GM19452 (cell line): Measurements from ENCODE around the gene SFSWAP.
"Not testable (repeated sequence)": the region's sequence is repeated elsewhere in the genome, so short reads cannot be mapped to it uniquely, and the experiment has no call there.

ENCODE experiments used
- ATAC-seq: cut with Tn5 transposase; IDR thresholded peaks from one replicate; pipeline ENCODE4 v1.9.1; 2021; ENCODE audit not compliant: unreplicated experiment

The SFSWAP gene

DNA sequence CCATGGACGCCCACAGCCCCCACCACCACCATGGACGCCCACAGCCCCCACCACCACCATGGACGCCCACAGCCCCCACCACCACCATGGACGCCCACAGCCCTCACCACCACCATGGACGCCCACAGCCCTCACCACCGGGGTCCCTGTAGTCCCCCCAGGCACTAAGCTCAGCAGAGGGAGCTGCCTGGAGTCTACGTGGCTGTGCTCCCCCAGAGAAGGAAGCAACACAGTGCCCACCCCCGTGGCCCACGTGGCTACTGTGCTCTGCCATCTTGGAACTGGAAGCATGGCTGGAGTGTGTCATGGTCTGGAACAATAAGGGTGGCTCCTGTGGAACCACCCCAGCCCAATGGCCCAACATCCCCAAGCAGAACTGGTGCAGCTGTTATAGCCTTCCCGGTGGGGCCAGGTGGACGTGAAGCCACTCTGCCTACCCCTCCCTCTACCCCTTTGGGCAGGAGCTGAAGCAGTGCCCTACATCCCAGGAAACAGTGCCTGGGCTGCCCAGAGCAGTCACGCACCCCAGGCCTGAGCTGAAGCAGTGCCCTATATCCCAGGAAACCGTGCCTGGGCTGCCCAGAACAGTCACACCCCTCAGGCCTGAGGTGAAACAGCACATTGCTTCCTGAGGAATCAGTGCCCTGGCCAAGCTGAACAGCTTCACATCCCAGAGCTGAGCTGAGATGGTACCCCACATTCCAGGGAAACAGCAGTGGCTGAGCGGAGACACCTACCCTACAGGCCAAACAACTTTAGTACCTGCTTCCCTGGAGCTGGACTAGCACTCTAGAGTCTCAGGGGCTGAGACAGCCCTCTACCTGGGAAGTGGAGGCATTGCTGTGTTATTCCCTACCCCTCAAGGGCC lies 9.0 kb upstream of the SFSWAP start:
- ATAC-seq, result no peak

DNA sequence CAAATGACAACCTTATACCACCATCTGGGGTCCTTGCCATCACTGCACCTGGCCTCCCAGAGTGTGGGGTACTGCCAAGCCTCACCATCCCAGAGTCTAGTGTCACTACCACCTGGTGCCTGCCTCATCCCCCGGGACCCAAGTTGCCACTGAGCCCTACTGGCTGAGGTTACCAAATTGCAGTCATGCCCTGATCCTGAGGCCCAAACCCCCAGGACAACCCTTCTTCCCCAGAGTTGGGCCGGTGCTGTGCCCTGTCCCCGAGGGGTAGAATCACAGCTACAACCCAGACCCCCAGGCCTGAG lies 8.4 kb upstream of the SFSWAP start:
- no peak for ATAC-seq

DNA sequence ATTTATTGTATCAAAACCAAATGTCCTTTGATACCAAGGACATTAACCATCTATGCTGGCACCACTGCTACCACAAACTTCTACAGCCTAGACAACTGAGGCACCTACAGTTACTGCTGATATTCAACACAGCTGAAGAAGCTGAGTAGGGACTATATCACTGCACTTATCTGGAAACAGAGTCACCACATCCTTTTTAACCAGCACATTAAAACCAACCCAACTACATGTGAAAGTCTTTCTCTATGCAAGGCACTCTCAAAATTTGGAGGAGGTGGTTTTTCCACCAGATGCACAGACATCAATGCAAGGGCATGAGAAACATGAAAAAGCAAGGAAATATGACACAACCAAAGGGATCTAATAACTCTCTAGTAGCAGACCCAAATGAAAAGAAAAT lies 7.7 kb upstream of the SFSWAP start:
- ATAC-seq, result no peak

DNA sequence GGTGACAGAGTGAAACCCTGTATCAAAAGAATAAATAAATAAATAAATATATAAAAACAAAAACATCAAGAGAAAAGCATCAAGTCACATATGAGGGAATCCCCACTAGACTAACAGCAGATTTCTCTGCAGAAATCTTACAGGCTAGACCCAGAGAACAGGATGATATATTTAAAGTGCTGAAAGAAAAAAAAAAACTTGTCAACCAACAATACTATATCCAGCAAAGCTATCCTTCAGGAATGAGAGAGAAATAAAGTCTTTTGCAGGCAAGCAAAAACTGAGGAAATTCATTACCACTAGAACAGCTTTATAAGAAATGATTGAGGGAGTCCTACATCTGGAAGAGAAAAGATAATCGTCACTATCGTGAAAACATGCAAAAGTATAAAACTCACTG lies 6.4 kb upstream of the SFSWAP start:
- no peak for ATAC-seq

DNA sequence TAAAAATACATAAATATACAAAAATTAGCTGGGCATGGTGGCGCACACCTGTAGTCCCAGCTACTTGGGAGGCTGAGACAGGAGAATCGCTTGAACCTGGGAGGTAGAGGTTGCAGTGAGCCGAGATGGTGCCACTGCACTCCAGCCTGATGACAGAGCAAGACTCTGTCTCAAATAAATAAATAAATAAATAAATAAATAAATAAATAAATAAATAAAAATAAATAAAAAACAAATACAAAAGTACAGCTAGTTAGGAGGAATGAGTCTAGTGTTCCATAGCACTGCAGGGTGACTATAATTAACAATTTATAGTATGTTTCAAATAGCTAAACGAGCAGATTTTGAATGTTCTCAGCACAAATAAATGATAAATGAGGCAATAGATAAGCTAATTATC lies 4.2 kb upstream of the SFSWAP start:
- not testable (repeated sequence) for ATAC-seq

DNA sequence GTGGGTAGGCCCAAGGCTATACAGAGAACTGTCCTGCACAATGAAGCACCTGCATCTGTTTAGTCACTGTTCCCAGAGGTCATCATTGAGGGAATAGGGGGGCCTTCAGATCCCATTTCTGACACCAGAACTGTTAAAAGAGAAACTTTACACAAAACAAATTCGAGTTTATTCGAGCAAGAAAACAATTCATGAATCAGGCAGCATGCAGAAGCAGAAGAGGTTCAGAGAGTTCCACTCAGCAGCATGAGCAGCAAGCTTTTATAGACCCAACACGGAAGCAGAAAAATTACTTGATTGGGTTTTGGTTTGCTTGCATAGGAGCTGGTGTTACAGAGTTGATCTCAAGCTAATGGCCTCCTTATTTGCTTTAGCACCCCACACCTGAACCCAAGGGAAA lies 1.7 kb upstream of the SFSWAP start:
- ATAC-seq, result no peak

DNA sequence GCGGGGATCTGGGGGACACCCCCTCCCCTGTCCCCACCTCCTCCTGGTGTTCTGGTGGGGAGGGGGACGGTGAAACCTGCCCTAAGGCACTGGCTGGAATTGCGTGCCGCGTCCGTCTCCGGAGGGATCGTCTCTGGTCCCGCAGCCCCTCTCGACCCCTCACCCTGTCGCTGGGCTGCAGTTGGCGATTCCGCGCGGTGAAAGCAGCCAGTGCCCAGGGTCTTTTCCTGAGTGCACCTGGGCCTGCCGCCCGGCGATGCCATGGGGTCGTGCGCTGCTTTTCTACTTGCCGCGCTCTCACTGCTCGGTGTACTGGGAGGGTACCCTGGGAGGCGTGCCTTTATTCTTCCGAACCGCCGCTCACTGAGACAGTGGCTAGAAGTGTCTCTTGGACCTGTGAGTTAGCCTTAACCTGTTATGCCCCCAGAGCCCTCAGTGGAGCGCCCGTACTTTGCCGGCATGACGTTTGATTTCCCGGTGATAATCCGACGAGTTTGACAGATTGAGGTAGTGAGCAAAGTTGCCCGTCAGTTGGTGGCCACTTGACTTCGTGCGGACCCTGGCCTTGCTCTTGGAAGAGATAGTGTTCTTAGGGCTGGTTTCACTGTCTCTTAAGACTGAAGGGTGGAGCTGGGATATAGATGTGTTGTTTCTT lies 788 bp downstream of the SFSWAP start:
- no peak for ATAC-seq

DNA sequence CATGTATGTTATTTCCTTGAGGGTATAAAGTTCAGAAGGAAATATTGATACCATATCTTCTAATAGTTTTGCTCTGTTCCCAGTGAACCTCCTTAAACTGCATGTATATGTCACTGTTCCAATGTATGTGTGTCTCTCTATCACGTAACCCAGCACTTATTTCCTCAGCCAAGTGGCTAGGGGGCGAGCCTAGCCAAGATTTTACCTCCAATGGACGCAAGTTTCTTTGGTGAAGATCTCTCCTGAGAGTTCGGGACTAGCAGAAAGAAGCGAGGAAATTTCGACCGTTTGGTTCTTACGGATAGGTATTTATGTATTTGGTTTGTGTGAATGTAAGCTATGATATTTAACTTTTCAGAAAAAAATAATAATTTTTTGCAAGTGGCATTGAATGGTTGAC lies 2.5 kb downstream of the SFSWAP start:
- no peak for ATAC-seq

DNA sequence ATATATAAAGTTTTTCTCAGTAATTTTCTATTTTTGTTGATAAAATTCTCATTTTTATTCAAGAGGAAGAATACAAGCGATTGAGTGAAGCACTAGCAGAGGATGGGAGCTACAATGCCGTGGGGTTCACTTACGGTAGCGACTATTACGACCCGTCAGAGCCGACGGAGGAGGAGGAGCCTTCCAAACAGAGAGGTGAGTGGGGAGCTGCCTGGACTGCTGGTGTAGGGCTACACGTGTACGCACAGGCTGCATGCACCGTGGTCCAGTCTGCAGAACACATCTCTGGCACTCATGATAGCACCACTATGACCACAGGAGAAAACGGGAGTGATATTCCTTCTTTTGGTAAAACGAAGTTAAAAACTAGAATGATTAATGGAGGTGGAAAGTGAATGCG lies 3.9 kb downstream of the SFSWAP start:
- ATAC-seq, result no peak

DNA sequence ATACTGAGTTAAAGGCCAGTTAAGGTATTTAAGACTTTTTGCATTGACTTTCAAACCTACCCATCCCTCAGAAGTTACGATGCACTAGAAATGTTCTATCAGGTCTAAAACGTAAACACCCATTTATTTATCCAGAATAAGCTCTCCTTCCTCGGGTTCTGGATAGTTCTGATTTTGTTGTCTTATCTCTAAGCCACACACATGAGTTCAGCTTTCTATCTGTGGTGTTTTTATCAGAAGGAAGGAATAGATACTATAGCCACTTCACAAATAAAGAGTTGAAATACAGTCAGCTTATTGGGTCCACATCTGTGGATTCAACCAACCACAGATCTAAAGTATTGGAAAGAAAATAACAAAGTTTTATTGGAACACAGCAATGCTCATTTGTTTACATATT lies 5.4 kb downstream of the SFSWAP start:
- ATAC-seq, result no peak

DNA sequence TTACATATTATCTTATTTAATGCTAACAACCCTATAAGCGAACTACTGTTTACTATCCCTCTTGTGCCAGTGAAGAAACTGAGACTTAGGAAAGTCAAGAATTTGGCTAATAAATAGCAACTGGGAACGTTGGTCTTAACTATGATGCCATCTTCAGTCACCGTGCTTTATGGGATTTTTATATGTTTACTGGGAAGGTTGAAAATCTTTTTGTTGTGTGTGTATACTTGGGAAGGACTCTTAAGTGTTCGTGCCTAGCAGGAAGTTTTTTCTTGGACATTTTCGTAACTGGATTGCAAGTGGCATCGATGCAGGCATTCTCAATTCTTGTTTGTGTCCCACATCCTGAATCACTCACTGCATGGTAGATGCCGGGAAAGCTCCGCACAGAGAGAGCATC lies 9.4 kb downstream of the SFSWAP start:
- no peak for ATAC-seq

DNA sequence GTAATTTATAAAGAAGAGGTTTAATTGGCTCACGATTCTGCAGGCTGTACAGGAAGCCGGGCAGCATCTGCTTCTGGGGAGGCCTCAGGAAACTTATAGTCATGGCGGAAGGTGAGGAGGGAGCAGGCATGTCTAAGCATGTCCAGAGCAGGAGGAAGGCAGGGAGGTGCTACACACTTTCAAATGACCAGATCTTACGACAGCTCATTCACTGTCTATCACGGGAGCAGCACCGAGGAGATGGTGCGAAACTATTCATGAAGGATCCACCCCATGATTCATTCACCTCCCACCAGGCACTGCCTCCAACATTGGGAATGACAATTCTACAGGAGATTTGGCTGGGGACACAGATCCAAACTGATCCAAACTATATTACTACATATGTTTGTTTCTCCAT lies 10.0 kb downstream of the SFSWAP start:
- ATAC-seq, result no peak

DNA sequence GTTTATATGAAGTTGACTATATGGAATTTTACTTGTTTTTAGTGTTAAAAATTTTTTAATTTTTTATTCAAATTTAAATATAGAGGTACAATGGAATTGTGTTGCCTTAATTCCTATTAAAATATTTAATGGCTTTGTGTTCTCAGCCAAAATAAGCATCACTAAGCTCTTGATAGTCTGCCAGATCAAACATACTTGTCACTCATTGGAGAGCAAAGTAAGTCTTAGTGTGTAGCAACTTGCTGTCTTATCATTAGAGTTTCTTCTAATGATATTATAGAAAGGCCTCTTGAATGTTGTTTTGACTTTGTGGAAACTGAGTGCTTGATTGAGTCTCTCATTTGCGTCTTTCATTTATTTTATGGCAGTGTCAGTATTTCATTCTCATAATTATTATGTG lies 10.7 kb downstream of the SFSWAP start:
- no peak for ATAC-seq

DNA sequence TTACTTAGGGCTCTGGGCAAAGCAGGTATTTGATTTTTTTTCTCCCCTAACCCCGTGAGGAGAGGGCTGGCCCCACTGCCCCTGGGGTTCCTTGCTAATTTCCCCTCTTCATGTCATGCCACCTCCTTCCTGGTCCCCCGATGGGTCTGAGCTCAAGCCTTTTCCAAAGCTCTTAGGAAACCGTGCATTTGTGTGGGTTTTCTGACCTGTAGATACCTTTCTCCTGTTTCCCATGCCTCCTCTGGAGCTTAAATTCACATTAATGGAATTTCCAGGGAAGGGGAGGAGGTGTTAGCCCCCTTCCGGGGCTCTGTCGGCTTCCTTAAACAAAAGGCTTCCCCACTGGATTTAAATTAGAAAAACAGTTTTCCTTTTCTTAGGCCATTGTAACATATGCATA lies 12.6 kb downstream of the SFSWAP start:
- ATAC-seq, result no peak

DNA sequence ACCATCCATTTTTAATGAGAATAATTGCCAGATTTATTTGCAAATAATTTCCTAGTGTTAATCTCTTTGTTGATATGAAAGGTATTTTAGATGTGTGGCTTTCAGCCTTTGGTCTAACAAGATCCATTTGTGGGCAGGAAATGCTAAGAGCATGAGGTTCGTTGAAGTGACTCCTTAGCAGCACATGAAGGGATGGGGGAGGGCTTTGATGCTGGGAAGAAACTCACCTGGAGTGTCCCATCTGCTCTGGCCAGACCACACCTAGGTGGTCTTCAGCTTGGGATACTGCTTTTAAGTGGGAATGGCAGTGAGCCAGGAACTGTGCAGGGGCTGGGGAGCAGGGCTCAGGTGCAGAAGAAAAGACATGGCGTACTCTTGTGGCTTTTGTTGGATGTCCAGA lies 13.6 kb downstream of the SFSWAP start:
- ATAC-seq, result no peak

DNA sequence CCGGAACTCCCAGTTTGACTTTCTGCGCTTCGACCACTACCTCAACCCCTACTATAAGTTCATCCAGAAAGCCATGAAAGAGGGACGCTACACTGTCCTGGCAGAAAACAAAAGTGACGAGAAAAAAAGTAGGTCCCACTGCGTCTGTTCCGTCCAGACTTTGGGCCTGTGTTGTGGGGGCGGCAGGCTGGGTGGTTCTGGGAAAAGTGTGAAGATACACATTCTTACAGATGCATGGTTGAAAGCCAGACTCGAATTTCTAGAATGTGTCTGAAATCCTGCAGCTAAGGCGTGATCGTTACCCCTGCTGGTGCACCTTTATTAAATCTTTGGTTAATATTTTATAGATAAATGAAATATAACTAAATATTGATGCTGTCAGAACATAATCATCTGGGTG lies 14.6 kb downstream of the SFSWAP start:
- ATAC-seq, result no peak

DNA sequence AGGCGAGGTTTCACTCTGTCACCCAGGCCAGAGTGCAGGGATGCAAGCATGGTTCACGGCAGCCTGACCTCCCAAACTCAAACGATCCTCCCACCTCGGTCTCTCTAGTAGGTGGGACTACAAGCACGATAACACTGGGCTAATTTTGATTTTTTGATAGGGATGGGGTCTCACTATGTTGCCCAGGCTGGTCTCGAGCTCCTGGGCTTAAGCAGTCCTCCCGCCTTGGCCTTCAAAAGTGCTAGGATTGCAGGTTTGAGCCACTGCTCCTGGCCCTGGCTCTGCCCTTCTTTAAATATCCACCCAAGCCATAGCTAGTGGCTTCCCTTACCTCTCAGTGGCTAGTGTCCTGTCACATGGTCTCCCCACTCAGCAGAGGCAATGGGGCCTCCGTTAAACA lies 17.8 kb downstream of the SFSWAP start:
- ATAC-seq, result no peak

DNA sequence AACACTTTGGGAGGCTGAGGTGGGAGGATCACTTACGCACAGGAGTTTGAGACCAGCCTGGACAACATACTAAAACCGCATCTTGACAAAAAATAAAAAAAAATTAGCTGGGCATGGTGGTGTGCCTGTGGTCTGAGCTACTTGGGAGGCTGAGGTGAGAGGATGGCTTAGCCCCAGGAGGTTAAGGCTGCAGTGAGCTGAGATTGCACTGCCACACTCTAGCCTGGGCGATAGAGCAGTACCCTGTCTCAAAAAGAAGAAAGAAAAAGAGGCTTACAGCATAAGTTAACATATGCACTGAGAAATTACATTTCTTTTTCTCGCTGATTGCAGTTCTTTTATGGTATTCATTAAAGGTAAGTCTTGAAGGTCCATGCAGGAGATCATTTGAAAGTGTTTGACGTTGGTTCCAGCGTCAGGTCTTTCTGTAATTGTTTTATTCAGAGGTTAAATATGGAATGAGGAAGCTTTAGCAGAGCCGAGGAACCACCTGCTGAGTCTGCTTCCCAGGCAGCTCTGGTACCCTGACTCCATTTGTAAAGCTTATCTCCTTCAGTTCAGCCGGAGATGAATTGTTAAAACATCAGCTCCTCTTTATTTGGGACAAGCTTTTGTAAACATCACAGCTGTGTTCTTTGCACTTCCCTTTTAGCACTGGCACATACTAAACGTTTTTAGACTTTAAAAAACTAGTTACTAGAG lies 18.5 kb downstream of the SFSWAP start:
- ATAC-seq, result no peak

DNA sequence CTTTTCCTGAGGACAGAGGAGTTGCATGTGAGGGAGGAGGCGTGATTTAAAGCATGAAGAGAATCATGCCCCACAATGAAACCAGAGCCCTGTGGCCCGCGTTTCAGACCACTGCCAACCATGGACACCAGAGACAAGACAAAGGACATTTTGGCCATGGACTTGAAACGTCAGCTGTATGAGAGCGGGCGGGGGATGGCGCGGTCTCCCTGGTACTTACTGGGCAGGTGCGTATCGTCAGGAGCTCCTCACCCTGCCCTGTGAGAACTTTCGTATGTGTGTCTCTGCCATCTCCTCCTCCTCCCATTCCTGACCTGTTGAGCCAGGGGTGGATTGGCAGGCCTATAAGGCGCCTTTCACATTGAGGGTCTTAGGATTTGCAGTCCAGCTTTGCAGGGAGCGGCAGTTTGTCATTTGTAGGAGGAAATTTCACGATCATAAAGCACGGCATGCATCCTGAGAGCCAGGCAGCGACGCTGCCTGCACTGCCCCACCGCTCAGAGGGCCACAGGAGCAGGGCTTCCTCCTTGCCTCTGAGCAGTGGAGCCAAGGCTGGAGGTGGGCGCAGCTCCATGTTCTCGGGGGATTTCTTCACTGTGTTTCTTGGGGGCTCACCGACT lies 22.2 kb downstream of the SFSWAP start:
- ATAC-seq, result no peak

DNA sequence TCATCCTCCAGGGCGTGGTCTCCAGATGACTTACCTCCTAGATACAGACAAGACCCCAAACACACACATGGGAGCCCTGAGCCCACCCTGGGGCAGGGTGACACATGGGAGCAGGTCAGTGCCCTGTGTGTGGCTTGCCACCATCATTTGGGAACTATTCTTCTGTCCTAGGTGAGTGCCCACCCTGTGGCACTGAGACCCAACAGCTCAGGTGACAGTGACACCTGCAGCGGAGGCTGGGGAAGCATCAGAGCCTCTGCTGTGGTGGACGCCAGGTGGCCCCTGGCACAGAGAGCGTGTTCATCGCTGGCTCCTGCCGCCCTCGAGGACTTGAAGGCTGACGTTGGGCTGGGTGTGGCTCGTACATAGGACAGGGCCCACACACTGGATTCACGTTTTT lies 23.0 kb downstream of the SFSWAP start:
- no peak for ATAC-seq

DNA sequence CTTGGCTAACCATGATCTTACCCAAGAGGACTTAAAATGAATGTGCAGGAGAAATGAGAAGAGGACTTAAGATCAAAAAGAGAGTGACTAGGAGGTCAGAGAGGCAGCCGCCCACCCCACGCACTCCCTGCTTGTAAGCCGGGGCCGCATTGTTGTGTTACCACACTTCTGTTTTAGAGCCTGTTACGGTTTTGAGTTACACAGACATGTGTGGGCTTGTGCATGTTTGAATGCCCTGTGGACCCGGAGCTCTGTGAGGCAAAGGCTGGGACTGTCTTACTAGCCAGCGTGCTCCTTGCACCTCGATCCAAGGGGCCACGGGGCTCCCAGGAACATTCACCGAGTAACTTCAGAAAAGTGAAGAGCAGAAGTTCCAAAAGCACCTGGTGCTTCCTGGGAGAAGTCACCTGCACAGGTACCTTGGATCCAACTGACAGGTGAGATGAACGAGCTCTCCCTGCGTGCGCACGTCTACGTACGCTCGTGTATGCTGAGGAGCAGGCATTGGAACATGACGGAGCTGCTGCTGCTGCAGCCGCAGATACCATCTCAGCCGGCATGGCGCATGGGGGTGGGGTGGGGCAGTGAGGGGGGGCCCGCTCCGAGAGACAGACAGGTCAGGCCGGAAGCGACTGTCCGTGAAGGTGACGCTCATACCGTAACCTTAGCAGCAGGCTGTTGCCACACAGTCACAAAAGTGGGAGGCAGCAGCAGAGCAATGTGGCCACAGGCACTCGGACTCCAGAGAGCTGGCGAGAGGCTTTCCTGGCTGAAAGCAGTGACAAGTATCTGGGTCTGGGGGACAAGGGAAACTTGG lies 23.7 kb downstream of the SFSWAP start:
- no peak for ATAC-seq
